ENCODE data around the gene HSPB8.
"Not testable (repeated sequence)": the region's sequence is repeated elsewhere in the genome, so short reads cannot be mapped to it uniquely, and the experiment has no call there.

HSPB8 gene

GRCh38 chr12:119206348-119207062 lies 27.8 kb downstream of the HSPB8 start:
- Mint-ChIP-seq H3K4me1 (no peaks in the 10 kb centered on the region), H3K27me3 (no peaks in the 10 kb centered on the region), H3K4me3 (no peak overlapping the region), H3K36me3 (no peaks in the 10 kb centered on the region), H3K9me3 (no peaks in the 10 kb centered on the region), H3K27ac (no peak overlapping the region)
- DNase-seq = no peak
- CTCF ChIA-PET = no interaction called here

DNA sequence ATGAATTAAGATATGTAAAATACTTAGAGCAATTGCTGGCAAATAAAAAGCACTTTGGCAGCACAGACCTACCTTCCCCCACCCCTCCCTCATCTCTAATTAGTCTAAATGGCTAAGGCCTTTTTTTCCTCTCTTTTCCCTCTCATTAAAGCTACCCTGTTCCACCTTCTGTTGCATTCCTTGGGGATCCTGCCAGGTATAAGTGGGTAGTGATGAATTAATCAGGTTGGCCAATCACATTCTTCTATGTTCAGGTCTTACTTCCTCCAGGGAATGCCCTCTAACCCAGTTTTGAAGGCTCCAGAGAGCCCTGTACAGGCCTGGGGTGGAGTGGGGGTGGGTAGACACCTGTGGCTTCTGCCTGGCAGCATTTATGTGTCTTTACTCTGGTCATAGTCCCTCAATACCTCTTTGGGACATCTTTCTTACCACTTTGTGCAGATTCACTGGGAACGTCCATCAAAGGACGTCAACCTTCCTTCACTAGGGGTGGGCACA lies 28.4 kb downstream of the HSPB8 start:
- Mint-ChIP-seq H3K4me1 (no peaks in the 10 kb centered on the region), H3K9me3 (no peaks in the 10 kb centered on the region), H3K36me3 (no peaks in the 10 kb centered on the region), H3K4me3 (no peak overlapping the region), H3K27ac (no peak overlapping the region), H3K27me3 (no peaks in the 10 kb centered on the region)
- DNase-seq = no peak
- CTCF ChIA-PET = no interaction called here

- CTCF ChIA-PET = no interaction called here
- no peaks in the 10 kb centered on the region for H3K9me3 Mint-ChIP-seq
- no peaks in the 10 kb centered on the region for H3K36me3 Mint-ChIP-seq
- H3K27me3 Mint-ChIP-seq = no peaks in the 10 kb centered on the region
- no peaks in the 10 kb centered on the region for H3K4me1 Mint-ChIP-seq
- no peak overlapping the region for H3K4me3 Mint-ChIP-seq
- no peak overlapping the region for H3K27ac Mint-ChIP-seq
- DNase-seq = no peak
These were observed 29.9 kb downstream of the HSPB8 start for GRCh38 chr12:119208626-119209061.

DNA sequence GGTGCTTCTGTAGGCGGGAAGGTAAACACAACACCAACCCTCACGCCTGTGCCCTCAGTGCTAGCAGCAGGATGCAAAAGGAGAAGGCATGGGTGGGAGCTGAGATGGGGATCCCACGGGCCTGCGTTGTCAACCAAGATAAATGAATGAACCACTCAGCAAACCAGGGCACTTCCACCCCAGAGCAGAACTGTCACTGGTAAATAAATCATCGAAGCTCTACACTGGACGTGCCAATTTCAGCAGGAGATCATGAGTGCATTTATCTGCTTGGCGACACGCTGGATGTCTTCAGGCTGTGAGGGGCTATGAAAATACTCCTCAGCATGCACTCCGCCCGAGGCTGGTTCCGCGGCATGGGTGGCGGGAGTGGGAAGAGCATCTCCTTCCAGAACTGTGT lies 33.2 kb downstream of the HSPB8 start:
- H3K27ac Mint-ChIP-seq = no peak overlapping the region
- CTCF ChIA-PET = no interaction called here
- H3K9me3 Mint-ChIP-seq = no peaks in the 10 kb centered on the region
- H3K4me3 Mint-ChIP-seq = no peak overlapping the region
- DNase-seq = no peak
- no peaks in the 10 kb centered on the region for H3K36me3 Mint-ChIP-seq
- no peaks in the 10 kb centered on the region for H3K4me1 Mint-ChIP-seq
- H3K27me3 Mint-ChIP-seq = no peaks in the 10 kb centered on the region

DNA sequence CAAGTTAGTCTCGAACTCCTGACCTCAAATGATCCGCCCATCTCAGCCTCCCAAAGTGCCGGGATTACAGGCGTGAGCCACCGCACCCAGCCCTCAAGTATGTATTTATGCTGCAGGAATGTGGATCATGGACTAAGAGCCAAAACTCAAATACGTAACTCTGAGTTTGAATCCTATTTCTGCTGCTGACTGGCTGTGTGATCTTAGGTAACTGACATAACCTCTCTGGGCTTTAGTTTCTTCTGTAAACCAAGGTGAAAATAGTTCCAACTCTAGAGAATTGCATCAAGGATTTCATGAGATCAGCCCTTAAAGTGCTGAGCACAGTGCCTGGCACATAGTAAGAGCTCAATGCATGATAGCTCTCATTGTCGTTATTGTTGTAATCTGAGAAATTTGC lies 37.4 kb downstream of the HSPB8 start:
- Mint-ChIP-seq H3K9me3 (no peaks in the 10 kb centered on the region), H3K4me1 (no peaks in the 10 kb centered on the region), H3K27ac (no peak overlapping the region), H3K36me3 (no peaks in the 10 kb centered on the region), H3K27me3 (no peaks in the 10 kb centered on the region), H3K4me3 (no peak overlapping the region)
- DNase-seq = no peak
- CTCF ChIA-PET = no interaction called here

DNA sequence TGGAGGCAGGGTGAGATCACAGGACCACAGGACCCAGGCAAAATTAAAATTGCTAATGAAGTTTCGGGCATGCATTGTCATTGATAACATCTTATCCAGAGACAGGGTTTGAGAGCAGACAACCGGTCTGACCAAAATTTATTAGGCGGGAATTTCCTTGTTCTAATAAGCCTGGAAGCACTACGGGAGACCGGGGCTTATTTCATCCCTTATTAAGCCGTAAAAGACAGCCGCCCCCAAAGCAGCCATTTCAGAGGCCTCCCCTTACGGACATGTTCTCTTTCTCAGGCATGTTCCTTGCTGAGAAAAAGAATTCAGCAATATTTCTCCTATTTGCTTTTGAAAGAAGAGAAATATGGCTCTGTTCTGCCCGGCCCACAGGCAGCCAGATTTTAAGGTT lies 40.1 kb downstream of the HSPB8 start:
- DNase-seq, H3K4me1 Mint-ChIP-seq, H3K27ac Mint-ChIP-seq, H3K27me3 Mint-ChIP-seq, CTCF ChIA-PET, H3K36me3 Mint-ChIP-seq, H3K9me3 Mint-ChIP-seq, H3K4me3 Mint-ChIP-seq: not testable (repeated sequence)

DNA sequence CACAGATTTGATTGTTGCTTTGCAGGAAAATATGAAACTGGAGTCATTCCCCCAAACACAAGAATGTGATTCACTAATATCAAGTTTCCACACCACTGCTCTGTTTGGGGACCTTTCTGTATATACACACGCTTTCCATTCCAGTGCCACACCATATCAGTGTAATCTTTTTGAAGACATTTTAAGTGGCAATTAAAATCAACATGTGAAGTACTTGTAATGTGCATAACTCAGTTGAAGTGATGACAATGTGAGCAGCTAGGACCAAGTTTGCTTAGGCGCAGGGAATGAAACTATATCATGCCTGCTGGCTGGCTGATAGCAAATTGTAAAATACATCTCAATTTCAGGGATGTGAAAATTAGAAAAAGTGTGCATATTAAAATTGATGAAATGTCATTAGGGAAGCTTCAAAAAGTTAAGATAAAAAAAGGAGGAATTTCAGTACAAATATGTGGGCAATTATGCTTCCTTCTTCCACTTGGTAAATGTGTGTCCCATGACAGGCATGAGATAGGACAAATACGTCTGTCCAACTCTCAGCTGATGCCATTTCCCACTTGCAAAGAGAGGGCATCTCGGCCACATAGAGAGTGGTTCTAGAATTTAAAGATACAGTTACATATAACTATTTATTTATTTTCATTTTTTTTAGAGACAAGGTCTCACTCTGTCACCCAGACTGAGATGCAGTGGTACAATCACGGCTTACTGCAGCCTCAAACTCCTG lies 43.7 kb downstream of the HSPB8 start:
- H3K27ac Mint-ChIP-seq = no peak overlapping the region
- peaks cover 2% of the 10 kb centered on the region for H3K9me3 Mint-ChIP-seq
- DNase-seq = no peak
- no peaks in the 10 kb centered on the region for H3K27me3 Mint-ChIP-seq
- H3K36me3 Mint-ChIP-seq = no peaks in the 10 kb centered on the region
- H3K4me1 Mint-ChIP-seq = no peaks in the 10 kb centered on the region
- no peak overlapping the region for H3K4me3 Mint-ChIP-seq
- CTCF ChIA-PET = no interaction called here

GRCh38 chr12:119225454-119225853 lies 46.7 kb downstream of the HSPB8 start:
- no peak for DNase-seq

DNA sequence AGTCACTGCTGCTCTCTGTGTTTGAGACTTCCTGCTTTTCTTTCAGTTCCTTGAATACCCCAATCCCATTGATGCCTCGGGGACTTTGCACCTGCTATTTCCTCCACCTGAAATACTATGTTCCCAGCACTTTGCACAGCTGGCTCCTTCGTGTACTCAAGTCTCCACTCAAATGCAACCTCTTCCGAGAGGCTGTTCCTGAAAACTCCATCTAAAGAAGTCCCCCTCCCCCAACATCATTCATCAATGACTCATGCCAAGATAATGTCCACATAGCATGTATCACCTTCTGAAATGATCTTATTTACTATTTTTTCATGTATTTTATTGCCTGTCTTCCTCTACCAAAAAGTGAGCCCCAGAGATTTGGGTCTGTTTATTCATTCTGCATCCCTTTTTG lies 48.6 kb downstream of the HSPB8 start:
- CTCF ChIA-PET = no interaction called here
- DNase-seq = no peak

More at GRCh38 chr12:119225454-119225853, 46.7 kb downstream of the HSPB8 start:
- Mint-ChIP-seq H3K4me3 (no peak overlapping the region), H3K27me3 (no peaks in the 10 kb centered on the region), H3K9me3 (peaks cover 2% of the 10 kb centered on the region), H3K36me3 (no peaks in the 10 kb centered on the region), H3K27ac (no peak overlapping the region), H3K4me1 (no peaks in the 10 kb centered on the region)
- CTCF ChIA-PET = no interaction called here

GRCh38 chr12:119229205-119229604 lies 50.5 kb downstream of the HSPB8 start:
- Mint-ChIP-seq H3K4me1 (no peaks in the 10 kb centered on the region), H3K4me3 (no peak overlapping the region), H3K27ac (no peak overlapping the region), H3K36me3 (no peaks in the 10 kb centered on the region), H3K27me3 (no peaks in the 10 kb centered on the region), H3K9me3 (no peaks in the 10 kb centered on the region)
- CTCF ChIA-PET = no interaction called here
- no peak for DNase-seq

More for the DNA sequence above, 48.6 kb downstream of the HSPB8 start:
- H3K4me3 Mint-ChIP-seq = no peak overlapping the region
- no peaks in the 10 kb centered on the region for H3K9me3 Mint-ChIP-seq
- no peaks in the 10 kb centered on the region for H3K36me3 Mint-ChIP-seq
- no peak overlapping the region for H3K27ac Mint-ChIP-seq
- no peaks in the 10 kb centered on the region for H3K27me3 Mint-ChIP-seq
- H3K4me1 Mint-ChIP-seq = no peaks in the 10 kb centered on the region

DNA sequence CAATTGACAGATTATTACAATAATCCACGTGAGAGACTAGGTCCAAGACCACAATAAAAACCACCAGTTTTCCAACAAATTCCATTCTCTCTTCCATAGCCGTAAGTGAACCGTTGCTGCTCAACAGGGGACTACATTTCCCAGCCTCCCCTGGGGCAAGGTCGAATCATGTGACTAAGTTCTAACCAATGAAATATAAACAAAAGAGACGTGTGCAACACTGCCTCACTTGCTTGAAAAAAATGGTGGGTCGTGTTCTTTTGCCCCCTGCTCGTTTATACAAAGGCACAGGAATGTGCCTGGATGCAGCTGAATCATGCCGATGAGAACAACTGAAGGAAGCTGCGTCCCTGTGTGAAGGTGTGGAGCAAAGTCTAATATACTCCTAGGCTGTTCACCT lies 51.1 kb downstream of the HSPB8 start:
- Mint-ChIP-seq H3K4me1 (no peaks in the 10 kb centered on the region), H3K9me3 (no peaks in the 10 kb centered on the region)
- CTCF ChIA-PET = no interaction called here

GRCh38 chr12:119230807-119231206 lies 52.1 kb downstream of the HSPB8 start:
- DNase-seq = no peak
- H3K36me3 Mint-ChIP-seq = no peaks in the 10 kb centered on the region
- H3K27ac Mint-ChIP-seq = no peak overlapping the region
- no peak overlapping the region for H3K4me3 Mint-ChIP-seq
- CTCF ChIA-PET = no interaction called here
- H3K4me1 Mint-ChIP-seq = no peaks in the 10 kb centered on the region
- no peaks in the 10 kb centered on the region for H3K9me3 Mint-ChIP-seq
- no peaks in the 10 kb centered on the region for H3K27me3 Mint-ChIP-seq

More for the DNA sequence above, 51.1 kb downstream of the HSPB8 start:
- no peak for DNase-seq
- Mint-ChIP-seq H3K36me3 (no peaks in the 10 kb centered on the region), H3K4me3 (no peak overlapping the region), H3K27ac (no peak overlapping the region), H3K27me3 (no peaks in the 10 kb centered on the region)

GRCh38 chr12:119231774-119232173 lies 53.0 kb downstream of the HSPB8 start:
- Mint-ChIP-seq H3K27ac (no peak overlapping the region), H3K27me3 (no peaks in the 10 kb centered on the region), H3K9me3 (no peaks in the 10 kb centered on the region), H3K4me3 (no peak overlapping the region), H3K36me3 (no peaks in the 10 kb centered on the region), H3K4me1 (no peaks in the 10 kb centered on the region)
- no peak for DNase-seq
- CTCF ChIA-PET = no interaction called here

DNA sequence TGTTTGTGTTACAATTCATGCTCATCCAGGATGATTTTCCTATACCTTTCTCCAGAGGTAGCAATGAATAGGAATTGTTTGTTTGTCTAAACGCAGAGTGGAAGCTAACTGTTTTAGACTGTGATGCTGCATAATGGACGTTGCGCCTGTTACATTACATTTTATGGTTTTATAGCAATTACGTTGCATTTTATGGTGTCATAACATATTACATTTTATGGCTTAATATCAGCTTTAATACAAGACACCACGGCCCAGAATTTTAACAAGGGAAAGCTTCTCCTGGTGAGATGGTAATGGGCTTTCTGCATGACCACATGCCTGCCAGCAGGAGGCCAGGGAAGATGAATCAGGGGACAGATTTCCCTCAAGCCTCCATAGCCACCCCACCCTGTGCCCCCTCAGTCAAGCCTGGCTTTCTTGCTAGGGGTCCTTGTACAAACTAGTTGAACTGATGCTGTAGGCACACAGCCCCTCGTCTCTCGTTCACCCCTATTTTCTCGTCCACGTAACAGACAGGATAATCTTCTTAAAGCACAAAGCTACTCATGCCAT lies 56.5 kb downstream of the HSPB8 start:
- CTCF ChIA-PET = no interaction called here
- no peaks in the 10 kb centered on the region for H3K36me3 Mint-ChIP-seq
- H3K27me3 Mint-ChIP-seq = no peaks in the 10 kb centered on the region
- H3K4me1 Mint-ChIP-seq = no peaks in the 10 kb centered on the region
- no peak for DNase-seq
- no peak overlapping the region for H3K27ac Mint-ChIP-seq
- no peak overlapping the region for H3K4me3 Mint-ChIP-seq
- peaks cover 1% of the 10 kb centered on the region for H3K9me3 Mint-ChIP-seq

- no peak overlapping the region for H3K27ac Mint-ChIP-seq
- H3K9me3 Mint-ChIP-seq = peaks cover 1% of the 10 kb centered on the region
- no peaks in the 10 kb centered on the region for H3K36me3 Mint-ChIP-seq
- no peaks in the 10 kb centered on the region for H3K27me3 Mint-ChIP-seq
- H3K4me3 Mint-ChIP-seq = no peak overlapping the region
- CTCF ChIA-PET = no interaction called here
- no peaks in the 10 kb centered on the region for H3K4me1 Mint-ChIP-seq
- no peak for DNase-seq
These were observed 57.6 kb downstream of the HSPB8 start for GRCh38 chr12:119236372-119236771.
